ENCODE measurements around the gene SET.

GRCh38 chr9:128743421-128743820, 54.4 kb downstream of the SET start:
- TF ChIP-seq CTCF (IDR thresholded peaks at IDR 0.05) (no peak), SIN3A (IDR thresholded peaks at IDR 0.05; ENCODE audit: borderline replicate concordance, insufficient read depth, low read depth, low read length) (no peak), POLR2AphosphoS5 (IDR thresholded peaks at IDR 0.05; ENCODE audit: low read depth, low read length) (no peak)
